B cell (primary cell): ENCODE results near the gene DISP3.

Experiments used
- EZH2 ChIP-seq: IDR thresholded peaks from 2 replicates; pipeline ENCODE4 v1.6.1; 2012; ENCODE audit warnings: borderline replicate concordance, low read depth, mild to moderate bottlenecking, moderate library complexity, low read length; ENCODE audit not compliant: insufficient read depth, poor library complexity, severe bottlenecking
- TF ChIP-seq, protein P1 (sequence below): fragments of 200-600 bp; IDR thresholded peaks from one replicate; pipeline ENCODE4 v1.8.0; 2022; ENCODE audit warnings: antibody characterized with exemption, mild to moderate bottlenecking

DNA sequence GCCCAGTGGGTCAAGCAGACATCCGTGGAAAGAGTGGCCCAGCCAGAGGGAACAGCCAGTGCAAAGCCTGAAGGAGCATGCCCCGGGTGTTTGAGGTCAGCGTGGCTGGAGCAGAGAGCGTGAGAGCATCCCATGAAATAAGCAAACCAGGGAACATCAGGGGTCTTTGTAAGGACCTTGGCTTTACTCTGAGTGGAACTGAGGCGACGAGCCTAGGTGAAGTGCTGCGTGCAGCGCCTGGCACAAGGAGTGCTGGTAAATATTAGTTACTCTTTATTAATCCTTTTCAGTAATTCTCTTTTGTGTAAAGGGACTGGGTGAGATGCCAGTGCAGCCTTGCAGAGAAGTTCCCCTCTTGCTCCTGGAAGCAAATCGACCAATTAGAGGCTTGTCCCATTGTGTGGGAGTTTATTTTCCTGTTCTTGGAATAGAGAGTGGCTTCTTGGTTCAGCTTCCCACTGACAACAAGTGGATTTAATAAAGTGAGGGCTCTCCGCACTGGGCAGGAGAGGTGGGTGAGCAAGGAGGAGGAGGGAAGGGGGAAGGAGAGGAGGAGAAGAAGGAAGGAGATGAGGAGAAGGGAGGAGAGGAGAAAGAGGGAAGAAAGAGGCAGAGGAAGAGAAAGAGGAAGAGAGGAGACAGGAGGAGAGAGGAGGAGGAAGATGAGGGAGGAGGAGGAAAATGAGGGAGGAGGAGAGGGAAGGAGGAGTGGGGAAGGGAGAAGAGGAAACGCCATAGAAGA lies 37.6 kb upstream of the DISP3 start:
- TF ChIP-seq, protein P1, sequence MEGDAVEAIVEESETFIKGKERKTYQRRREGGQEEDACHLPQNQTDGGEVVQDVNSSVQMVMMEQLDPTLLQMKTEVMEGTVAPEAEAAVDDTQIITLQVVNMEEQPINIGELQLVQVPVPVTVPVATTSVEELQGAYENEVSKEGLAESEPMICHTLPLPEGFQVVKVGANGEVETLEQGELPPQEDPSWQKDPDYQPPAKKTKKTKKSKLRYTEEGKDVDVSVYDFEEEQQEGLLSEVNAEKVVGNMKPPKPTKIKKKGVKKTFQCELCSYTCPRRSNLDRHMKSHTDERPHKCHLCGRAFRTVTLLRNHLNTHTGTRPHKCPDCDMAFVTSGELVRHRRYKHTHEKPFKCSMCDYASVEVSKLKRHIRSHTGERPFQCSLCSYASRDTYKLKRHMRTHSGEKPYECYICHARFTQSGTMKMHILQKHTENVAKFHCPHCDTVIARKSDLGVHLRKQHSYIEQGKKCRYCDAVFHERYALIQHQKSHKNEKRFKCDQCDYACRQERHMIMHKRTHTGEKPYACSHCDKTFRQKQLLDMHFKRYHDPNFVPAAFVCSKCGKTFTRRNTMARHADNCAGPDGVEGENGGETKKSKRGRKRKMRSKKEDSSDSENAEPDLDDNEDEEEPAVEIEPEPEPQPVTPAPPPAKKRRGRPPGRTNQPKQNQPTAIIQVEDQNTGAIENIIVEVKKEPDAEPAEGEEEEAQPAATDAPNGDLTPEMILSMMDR = no peak
- TF ChIP-seq EZH2 = no peak
